ENCODE data around the gene ASAH2. TPM values are rescaled to one million over a fixed set of nuclear protein-coding genes. Genes with fewer than 3 reads are reported as not detected.

Gene ASAH2
- total RNA-seq, 4 donors from 2014 or later = 0.76 to 1.6 TPM; not detected in 2

DNA sequence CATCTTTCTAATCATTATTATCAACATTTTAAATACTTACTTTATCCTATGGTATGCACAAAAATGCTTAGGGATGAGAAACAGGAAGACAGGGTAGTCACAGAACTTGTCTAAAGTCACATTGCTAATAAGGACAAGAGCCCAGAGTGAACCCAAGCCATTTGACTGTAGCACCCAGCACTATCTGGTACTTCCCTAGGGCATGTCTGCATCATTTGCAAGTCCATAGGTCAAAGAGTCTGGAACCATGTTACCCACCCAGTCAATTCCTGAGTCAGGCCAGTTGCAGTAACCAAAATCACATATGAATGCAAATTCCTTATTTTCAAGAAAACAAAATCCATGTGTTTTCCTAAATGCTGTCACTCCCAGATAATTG, 19.1 kb downstream of the ASAH2 start:
- Histone ChIP-seq H3K4me3 (no peak overlapping the region), H3K36me3 (no peaks in the 10 kb centered on the region), H3K9me3 (no peaks in the 10 kb centered on the region), H3K4me1 (no peaks in the 10 kb centered on the region), H3K27ac (no peak overlapping the region), H3K27me3 (no peaks in the 10 kb centered on the region)
- intact Hi-C loops (cut with DNase I; ENCODE audit: low total_unique reads) = no loop called here
- TF ChIP-seq, protein P1, sequence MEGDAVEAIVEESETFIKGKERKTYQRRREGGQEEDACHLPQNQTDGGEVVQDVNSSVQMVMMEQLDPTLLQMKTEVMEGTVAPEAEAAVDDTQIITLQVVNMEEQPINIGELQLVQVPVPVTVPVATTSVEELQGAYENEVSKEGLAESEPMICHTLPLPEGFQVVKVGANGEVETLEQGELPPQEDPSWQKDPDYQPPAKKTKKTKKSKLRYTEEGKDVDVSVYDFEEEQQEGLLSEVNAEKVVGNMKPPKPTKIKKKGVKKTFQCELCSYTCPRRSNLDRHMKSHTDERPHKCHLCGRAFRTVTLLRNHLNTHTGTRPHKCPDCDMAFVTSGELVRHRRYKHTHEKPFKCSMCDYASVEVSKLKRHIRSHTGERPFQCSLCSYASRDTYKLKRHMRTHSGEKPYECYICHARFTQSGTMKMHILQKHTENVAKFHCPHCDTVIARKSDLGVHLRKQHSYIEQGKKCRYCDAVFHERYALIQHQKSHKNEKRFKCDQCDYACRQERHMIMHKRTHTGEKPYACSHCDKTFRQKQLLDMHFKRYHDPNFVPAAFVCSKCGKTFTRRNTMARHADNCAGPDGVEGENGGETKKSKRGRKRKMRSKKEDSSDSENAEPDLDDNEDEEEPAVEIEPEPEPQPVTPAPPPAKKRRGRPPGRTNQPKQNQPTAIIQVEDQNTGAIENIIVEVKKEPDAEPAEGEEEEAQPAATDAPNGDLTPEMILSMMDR (IDR thresholded peaks at IDR 0.05) = no peak
- no peak for TF ChIP-seq POLR2A (IDR thresholded peaks at IDR 0.05)
- DNase-seq = no peak

DNA sequence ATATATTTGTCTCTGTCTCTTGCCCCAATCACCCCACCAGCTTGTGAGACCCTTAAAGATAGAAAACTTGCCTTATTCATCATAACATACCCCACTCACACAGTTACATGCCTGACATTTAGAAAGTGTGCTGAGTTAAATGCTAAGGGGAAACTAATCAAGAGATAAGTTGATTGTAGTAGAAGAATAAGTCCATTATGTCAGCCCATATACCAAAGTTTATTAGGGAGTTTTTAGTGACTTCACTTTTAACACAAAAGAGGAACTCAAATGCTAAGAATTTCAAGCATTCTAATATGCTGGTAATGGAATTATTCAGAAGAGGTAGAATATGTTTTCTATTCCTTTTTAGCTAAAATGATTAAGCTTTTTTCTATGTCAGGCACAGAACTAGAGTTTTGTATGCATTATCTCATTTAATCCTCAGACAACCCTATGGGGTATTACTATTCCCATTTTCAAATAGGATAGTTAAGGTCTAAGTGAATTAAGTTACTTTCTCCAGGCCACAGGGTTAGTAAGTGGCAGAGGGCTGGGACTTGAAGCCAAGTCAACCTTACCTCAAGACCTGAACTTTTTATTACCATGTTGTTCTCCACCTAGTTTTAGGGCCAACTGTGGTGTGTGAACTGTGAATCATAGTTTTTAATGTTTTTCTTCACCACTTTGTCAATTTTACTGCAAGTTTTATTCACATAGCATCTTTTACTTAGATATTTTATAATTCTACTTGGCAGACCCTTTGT, 19.6 kb downstream of the ASAH2 start:
- TF ChIP-seq, protein P1 (IDR thresholded peaks at IDR 0.05) = no peak
- no peak for TF ChIP-seq POLR2A (IDR thresholded peaks at IDR 0.05)
- no peaks in the 10 kb centered on the region for H3K4me1 ChIP-seq
- H3K9me3 ChIP-seq = no peaks in the 10 kb centered on the region

DNA sequence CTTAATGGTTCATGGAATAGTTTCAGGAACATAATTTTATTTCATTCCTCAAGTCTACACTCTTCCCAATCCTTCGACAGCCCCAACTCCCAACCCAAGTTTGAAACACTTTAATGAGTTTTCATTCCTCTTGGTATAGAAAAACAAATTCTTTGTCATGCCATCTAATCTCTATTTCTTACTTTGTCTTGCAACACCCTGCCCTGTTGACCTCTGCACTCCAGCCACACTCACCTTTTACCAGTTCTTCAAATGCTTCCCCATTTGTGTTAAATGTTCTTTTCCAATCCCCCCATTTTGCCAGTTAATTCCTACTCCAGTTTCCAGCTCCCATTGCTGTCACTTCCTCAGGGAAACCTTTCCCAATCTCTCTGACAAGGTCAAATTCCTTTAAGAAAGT, 21.9 kb downstream of the ASAH2 start:
- intact Hi-C loops (cut with DNase I; ENCODE audit: low total_unique reads) = no loop called here

More for the DNA sequence above, 19.6 kb downstream of the ASAH2 start:
- Histone ChIP-seq H3K36me3 (no peaks in the 10 kb centered on the region), H3K27ac (no peak overlapping the region), H3K27me3 (no peaks in the 10 kb centered on the region), H3K4me3 (no peak overlapping the region)
- no peak for DNase-seq
- intact Hi-C loops (cut with DNase I; ENCODE audit: low total_unique reads) = no loop called here

DNA sequence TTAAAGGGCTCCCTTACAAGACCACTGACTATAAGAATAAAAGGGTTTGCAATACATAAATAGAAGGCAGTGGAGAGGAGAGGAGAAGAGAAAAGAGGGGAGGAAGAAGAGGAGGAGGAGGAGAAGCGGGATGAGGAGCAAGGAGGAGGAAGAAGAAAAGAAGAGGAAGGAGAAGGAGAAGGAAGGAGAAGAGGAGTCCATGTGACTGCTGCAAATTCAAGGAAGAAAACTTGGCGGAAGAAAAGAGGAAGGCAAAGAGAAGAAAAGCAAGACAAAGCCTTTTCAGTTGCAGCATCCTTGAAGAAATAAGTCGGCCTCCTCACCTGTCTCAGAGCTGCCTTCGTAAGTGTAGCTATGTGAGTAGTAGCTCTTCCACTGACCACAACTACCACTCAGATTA, 22.6 kb downstream of the ASAH2 start:
- intact Hi-C loops (cut with DNase I; ENCODE audit: low total_unique reads) = no loop called here

More for the DNA sequence above, 21.9 kb downstream of the ASAH2 start:
- Histone ChIP-seq H3K4me1 (no peaks in the 10 kb centered on the region), H3K36me3 (no peaks in the 10 kb centered on the region), H3K27me3 (no peaks in the 10 kb centered on the region), H3K27ac (no peak overlapping the region), H3K4me3 (no peak overlapping the region), H3K9me3 (no peaks in the 10 kb centered on the region)
- TF ChIP-seq, protein P1 (IDR thresholded peaks at IDR 0.05) = no peak
- TF ChIP-seq POLR2A (IDR thresholded peaks at IDR 0.05) = no peak
- DNase-seq = no peak

DNA sequence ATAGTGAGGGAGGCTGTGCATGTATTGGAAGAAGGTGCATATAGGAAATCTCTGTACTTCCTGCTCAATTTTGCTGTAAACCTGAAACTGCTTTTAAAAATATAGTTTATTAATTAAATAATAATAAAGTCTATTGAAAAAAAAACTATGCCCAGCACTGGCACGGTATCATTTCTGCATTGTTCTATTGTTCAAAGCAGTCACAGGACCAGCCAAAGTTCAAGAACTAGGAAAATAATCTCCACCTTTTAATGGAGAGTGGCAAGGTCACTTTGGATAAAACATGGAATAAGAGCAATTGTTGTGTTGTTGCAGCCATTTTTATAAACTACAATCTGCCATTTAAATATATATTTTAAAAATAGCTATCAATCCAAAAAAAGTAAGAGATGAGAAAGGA, 24.7 kb downstream of the ASAH2 start:
- TF ChIP-seq, protein P1 (IDR thresholded peaks at IDR 0.05) = no peak
- TF ChIP-seq POLR2A (IDR thresholded peaks at IDR 0.05) = no peak
- H3K9me3 ChIP-seq = no peaks in the 10 kb centered on the region
- no peak overlapping the region for H3K4me3 ChIP-seq
- intact Hi-C loops (cut with DNase I; ENCODE audit: low total_unique reads) = no loop called here
- no peak overlapping the region for H3K27ac ChIP-seq
- DNase-seq = no peak
- H3K36me3 ChIP-seq = no peaks in the 10 kb centered on the region
- no peaks in the 10 kb centered on the region for H3K4me1 ChIP-seq
- H3K27me3 ChIP-seq = no peaks in the 10 kb centered on the region

More for the DNA sequence above, 22.6 kb downstream of the ASAH2 start:
- no peak for TF ChIP-seq POLR2A (IDR thresholded peaks at IDR 0.05)
- TF ChIP-seq, protein P1 (IDR thresholded peaks at IDR 0.05) = no peak
- no peaks in the 10 kb centered on the region for H3K4me1 ChIP-seq
- H3K4me3 ChIP-seq = no peak overlapping the region
- no peaks in the 10 kb centered on the region for H3K36me3 ChIP-seq
- no peaks in the 10 kb centered on the region for H3K27me3 ChIP-seq
- DNase-seq = no peak
- H3K27ac ChIP-seq = no peak overlapping the region
- H3K9me3 ChIP-seq = no peaks in the 10 kb centered on the region
